ENCODE results near the gene EFCC1. TPM values are rescaled to one million over a fixed set of nuclear protein-coding genes. Genes with fewer than 3 reads are reported as not detected.

EFCC1 gene
- total and polyA plus RNA-seq, 2 of the 13 experiments (the other 11 are each of a cell fraction or from before 2014, with no cell fraction given) = not detected

GRCh38 chr3:129005526-129006303 is 4.6 kb downstream of the EFCC1 start (continued):
- TF ChIP-seq ZNF574 (CRISPR knock-in tag; IDR thresholded peaks at IDR 0.05) (peak; percentile 26; the same call in 1 of the 2 replicates), HOXA3 (CRISPR knock-in tag; IDR thresholded peaks at IDR 0.05) (peak; percentile 38; the same call in 1 of the 2 replicates), MXD4 (CRISPR knock-in tag; IDR thresholded peaks at IDR 0.05) (no peak), PRMT3 (CRISPR knock-in tag; IDR thresholded peaks at IDR 0.05; ENCODE audit: borderline replicate concordance, low read depth) (no peak), SMARCE1 (IDR thresholded peaks at IDR 0.05; ENCODE audit: borderline replicate concordance) (no peak), ZBTB26 (CRISPR knock-in tag; IDR thresholded peaks at IDR 0.05; ENCODE audit: borderline replicate concordance) (no peak), HIC2 (CRISPR knock-in tag; IDR thresholded peaks at IDR 0.05; ENCODE audit: low read depth) (no peak), ELF1 (CRISPR knock-in tag; IDR thresholded peaks at IDR 0.05) (peak; percentile 85), FOXA3 (CRISPR knock-in tag; IDR thresholded peaks at IDR 0.05) (peak; percentile 56), ZNF33A (CRISPR knock-in tag; IDR thresholded peaks at IDR 0.05; ENCODE audit: borderline replicate concordance) (no peak), HNF4A (CRISPR knock-in tag; IDR thresholded peaks at IDR 0.05) (peak; percentile 47), ZSCAN5A (CRISPR knock-in tag; IDR thresholded peaks at IDR 0.05; ENCODE audit: borderline replicate concordance) (no peak), ZBTB3 (CRISPR knock-in tag; IDR thresholded peaks at IDR 0.05; ENCODE audit: borderline replicate concordance, low read depth) (no peak), PRDM10 (CRISPR knock-in tag; IDR thresholded peaks at IDR 0.05; ENCODE audit: low read depth) (peak; percentile 83; the same call in 1 of the 2 replicates), ZNF580 (CRISPR knock-in tag; IDR thresholded peaks at IDR 0.05; ENCODE audit: borderline replicate concordance, low read depth) (0 out of 2 replicates have a peak, but pooled peaks have one; percentile 40), IRF2 (CRISPR knock-in tag; IDR thresholded peaks at IDR 0.05) (no peak)

Data from HepG2 (cell line).